ENCODE results near the gene MMP26. TPM values are rescaled to one million over a fixed set of nuclear protein-coding genes. Genes with fewer than 3 reads are reported as not detected.

The MMP26 gene
- total and polyA plus RNA-seq, 10 of the 15 experiments (the other 5 are each of a cell fraction or from before 2014, with no cell fraction given) = not detected

DNA sequence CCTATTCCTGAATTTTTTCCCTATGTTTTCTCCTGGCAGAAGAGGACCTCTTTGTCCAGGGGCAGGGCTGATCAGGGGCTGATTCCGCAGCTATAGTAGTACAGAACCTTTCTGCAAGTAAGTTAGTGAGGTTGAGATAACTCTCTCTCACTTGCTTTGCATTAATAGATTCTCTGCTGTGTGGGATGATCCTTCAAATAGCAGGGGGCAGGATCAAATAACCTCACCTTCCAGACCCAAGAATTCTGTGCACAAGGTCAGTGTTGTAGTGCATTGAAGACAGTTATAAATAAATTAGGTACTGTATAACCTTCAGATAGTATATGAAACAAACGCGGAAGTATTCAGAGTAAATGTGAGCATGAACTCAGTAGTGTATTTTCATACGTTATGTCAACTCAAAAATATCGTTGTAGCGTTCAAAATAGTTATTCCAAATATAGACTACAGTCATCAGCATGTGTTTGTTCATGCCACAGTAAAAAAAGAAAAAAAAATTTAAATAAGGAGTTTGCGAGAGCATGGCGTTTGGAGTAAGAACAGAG lies 278 bp downstream of the MMP26 start:
- Histone ChIP-seq H3K9me3 (replicated peaks; ENCODE audit: control insufficient read depth, insufficient read depth, low read length) (no peaks in the 10 kb centered on the region), H3K9ac (ENCODE audit: control insufficient read depth, insufficient read depth, low read length) (no peak overlapping the region), H3K27me3 (replicated peaks in 1 of 2; ENCODE audit: control insufficient read depth in 2 of 2, insufficient read depth in 2 of 2, low read length in 1 of 2) (no peaks in the 10 kb centered on the region; a peak in 1 of 4 replicates), H3K27ac (ENCODE audit: control insufficient read depth, insufficient read depth) (no peak overlapping the region), H2AFZ (ENCODE audit: control insufficient read depth, low read depth, low read length) (no peak overlapping the region), H3K4me1 (ENCODE audit: control insufficient read depth, insufficient read depth, low read length) (no peaks in the 10 kb centered on the region; the same call in 1 of the 2 replicates), H3K4me2 (ENCODE audit: control insufficient read depth, insufficient read depth) (no peak overlapping the region), H4K20me1 (ENCODE audit: control insufficient read depth, insufficient read depth) (no peaks in the 10 kb centered on the region), H3K79me2 (ENCODE audit: control insufficient read depth, insufficient read depth, low read length) (no peaks in the 10 kb centered on the region), H3K36me3 (ENCODE audit: control insufficient read depth in 2 of 2, insufficient read depth in 2 of 2, low read length in 1 of 2) (no peaks in the 10 kb centered on the region), H3K4me3 (no peak overlapping the region)
- ChIA-PET CTCF (interaction anchor here (1.2 kb wide), 1 partner anchor 12 kb away, joined by 5 read pairs; no protein-coding TSS in a partner anchor), SMC1A (ENCODE audit: uncharacterized antibody, unreplicated experiment) (interaction anchor here (0.6 to 1.3 kb wide), 3 partner anchors 18 to 504 kb away, joined by 3 read pairs; no protein-coding TSS in a partner anchor), POLR2A (no interaction called here), RAD21 (ENCODE audit: unreplicated experiment) (no interaction called here)
- in situ Hi-C loops (cut with MboI) (no loop called here), intact Hi-C loops (cut with micrococcal nuclease; ENCODE audit: unreplicated experiment) (loop anchor here (5.0 kb wide), 2 partner anchors 32 to 47 kb away; no protein-coding TSS in a partner anchor)
- DNase-seq (ENCODE audit: low read depth, low spot score) (no peak), ATAC-seq (no peak), FAIRE-seq (no peak)
- no TSS peak for BruUV-seq (replicated peaks)
- WGBS (ENCODE audit: insufficient coverage, insufficient replicate concordance, low lambda C conversion rate, missing lambda C conversion rate) = 65% methylated on average over 8 of the region's 8 CpGs
- no peak for TF ChIP-seq JUND (IDR thresholded peaks at IDR 0.05; ENCODE audit: low read depth, low read length)
- TF ChIP-seq, protein P1, sequence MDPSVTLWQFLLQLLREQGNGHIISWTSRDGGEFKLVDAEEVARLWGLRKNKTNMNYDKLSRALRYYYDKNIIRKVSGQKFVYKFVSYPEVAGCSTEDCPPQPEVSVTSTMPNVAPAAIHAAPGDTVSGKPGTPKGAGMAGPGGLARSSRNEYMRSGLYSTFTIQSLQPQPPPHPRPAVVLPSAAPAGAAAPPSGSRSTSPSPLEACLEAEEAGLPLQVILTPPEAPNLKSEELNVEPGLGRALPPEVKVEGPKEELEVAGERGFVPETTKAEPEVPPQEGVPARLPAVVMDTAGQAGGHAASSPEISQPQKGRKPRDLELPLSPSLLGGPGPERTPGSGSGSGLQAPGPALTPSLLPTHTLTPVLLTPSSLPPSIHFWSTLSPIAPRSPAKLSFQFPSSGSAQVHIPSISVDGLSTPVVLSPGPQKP (IDR thresholded peaks at IDR 0.05; ENCODE audit: low read depth, low read length) = no peak

DNA sequence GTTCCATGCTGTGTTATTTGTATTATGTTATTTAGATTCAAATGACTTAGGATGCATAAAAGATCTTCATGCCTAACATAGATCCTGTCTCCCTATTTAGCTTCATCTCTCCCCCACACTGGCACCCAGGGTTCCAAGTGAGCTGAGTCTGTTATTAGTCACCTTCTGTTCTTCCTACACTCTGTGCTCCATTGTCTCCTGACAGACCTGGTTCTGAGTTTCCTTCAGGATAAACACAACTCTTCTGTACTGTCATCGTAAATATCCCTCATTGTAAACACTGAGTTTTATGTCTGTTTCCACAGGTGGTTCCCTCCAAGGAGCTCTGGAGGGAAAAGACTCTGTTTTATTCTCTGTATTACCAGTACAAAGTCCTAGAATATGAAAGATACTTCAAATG lies 8.7 kb downstream of the MMP26 start:
- CTCF ChIA-PET = interaction anchor here (0.7 kb wide), 1 partner anchor 289 kb away, joined by 4 read pairs; no protein-coding TSS in a partner anchor
- H3K79me2 ChIP-seq (ENCODE audit: control insufficient read depth, insufficient read depth, low read length) = no peaks in the 10 kb centered on the region
- ATAC-seq (no peak), FAIRE-seq (no peak), DNase-seq (ENCODE audit: low read depth, low spot score) (no peak)
- no peak overlapping the region for H2AFZ ChIP-seq (ENCODE audit: control insufficient read depth, low read depth, low read length)
- no TSS peak for BruUV-seq (replicated peaks)
- WGBS (ENCODE audit: insufficient coverage, insufficient replicate concordance, low lambda C conversion rate, missing lambda C conversion rate) = 0% methylated on average over 1 of the region's 1 CpG
- intact Hi-C loops (cut with micrococcal nuclease; ENCODE audit: unreplicated experiment) = no loop called here
- H3K9me3 ChIP-seq (replicated peaks; ENCODE audit: control insufficient read depth, insufficient read depth, low read length) = no peaks in the 10 kb centered on the region
- H3K9ac ChIP-seq (ENCODE audit: control insufficient read depth, insufficient read depth, low read length) = no peak overlapping the region
- RAD21 ChIA-PET (ENCODE audit: unreplicated experiment) = no interaction called here
- H3K27ac ChIP-seq (ENCODE audit: control insufficient read depth, insufficient read depth) = no peak overlapping the region
- no peaks in the 10 kb centered on the region for H3K36me3 ChIP-seq (ENCODE audit: control insufficient read depth in 2 of 2, insufficient read depth in 2 of 2, low read length in 1 of 2)
- in situ Hi-C loops (cut with MboI) = no loop called here
- H3K4me3 ChIP-seq = no peak overlapping the region
- H3K4me2 ChIP-seq (ENCODE audit: control insufficient read depth, insufficient read depth) = no peak overlapping the region
- no peaks in the 10 kb centered on the region for H3K4me1 ChIP-seq (ENCODE audit: control insufficient read depth, insufficient read depth, low read length)
- POLR2A ChIA-PET = no interaction called here
- H3K27me3 ChIP-seq (replicated peaks in 1 of 2; ENCODE audit: control insufficient read depth in 2 of 2, insufficient read depth in 2 of 2, low read length in 1 of 2) = no peaks in the 10 kb centered on the region
- H4K20me1 ChIP-seq (ENCODE audit: control insufficient read depth, insufficient read depth) = no peaks in the 10 kb centered on the region
- SMC1A ChIA-PET (ENCODE audit: uncharacterized antibody, unreplicated experiment) = interaction anchor here (1.2 kb wide), 1 partner anchor 23 kb away, joined by 3 read pairs; no protein-coding TSS in a partner anchor
- no peak for TF ChIP-seq EZH2 (IDR thresholded peaks at IDR 0.05; ENCODE audit: borderline replicate concordance, control insufficient read depth, low read depth, low read length)
- TF ChIP-seq, protein P2, sequence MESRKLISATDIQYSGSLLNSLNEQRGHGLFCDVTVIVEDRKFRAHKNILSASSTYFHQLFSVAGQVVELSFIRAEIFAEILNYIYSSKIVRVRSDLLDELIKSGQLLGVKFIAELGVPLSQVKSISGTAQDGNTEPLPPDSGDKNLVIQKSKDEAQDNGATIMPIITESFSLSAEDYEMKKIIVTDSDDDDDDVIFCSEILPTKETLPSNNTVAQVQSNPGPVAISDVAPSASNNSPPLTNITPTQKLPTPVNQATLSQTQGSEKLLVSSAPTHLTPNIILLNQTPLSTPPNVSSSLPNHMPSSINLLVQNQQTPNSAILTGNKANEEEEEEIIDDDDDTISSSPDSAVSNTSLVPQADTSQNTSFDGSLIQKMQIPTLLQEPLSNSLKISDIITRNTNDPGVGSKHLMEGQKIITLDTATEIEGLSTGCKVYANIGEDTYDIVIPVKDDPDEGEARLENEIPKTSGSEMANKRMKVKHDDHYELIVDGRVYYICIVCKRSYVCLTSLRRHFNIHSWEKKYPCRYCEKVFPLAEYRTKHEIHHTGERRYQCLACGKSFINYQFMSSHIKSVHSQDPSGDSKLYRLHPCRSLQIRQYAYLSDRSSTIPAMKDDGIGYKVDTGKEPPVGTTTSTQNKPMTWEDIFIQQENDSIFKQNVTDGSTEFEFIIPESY (IDR thresholded peaks at IDR 0.05) = no peak
- no peak for TF ChIP-seq ASH2L (IDR thresholded peaks at IDR 0.05; ENCODE audit: borderline replicate concordance, low read depth)
- TF ChIP-seq TBL1XR1 (IDR thresholded peaks at IDR 0.05; ENCODE audit: low read depth, low read length) = no peak
- no peak for TF ChIP-seq BACH1 (IDR thresholded peaks at IDR 0.05; ENCODE audit: borderline replicate concordance)
- no peak for TF ChIP-seq NRF1 (conservative IDR thresholded peaks at IDR 0.05; ENCODE audit: low read depth, low read length)
- no peak for TF ChIP-seq TCF12 (IDR thresholded peaks at IDR 0.05; ENCODE audit: low read depth, low read length)
- TF ChIP-seq, protein P3, sequence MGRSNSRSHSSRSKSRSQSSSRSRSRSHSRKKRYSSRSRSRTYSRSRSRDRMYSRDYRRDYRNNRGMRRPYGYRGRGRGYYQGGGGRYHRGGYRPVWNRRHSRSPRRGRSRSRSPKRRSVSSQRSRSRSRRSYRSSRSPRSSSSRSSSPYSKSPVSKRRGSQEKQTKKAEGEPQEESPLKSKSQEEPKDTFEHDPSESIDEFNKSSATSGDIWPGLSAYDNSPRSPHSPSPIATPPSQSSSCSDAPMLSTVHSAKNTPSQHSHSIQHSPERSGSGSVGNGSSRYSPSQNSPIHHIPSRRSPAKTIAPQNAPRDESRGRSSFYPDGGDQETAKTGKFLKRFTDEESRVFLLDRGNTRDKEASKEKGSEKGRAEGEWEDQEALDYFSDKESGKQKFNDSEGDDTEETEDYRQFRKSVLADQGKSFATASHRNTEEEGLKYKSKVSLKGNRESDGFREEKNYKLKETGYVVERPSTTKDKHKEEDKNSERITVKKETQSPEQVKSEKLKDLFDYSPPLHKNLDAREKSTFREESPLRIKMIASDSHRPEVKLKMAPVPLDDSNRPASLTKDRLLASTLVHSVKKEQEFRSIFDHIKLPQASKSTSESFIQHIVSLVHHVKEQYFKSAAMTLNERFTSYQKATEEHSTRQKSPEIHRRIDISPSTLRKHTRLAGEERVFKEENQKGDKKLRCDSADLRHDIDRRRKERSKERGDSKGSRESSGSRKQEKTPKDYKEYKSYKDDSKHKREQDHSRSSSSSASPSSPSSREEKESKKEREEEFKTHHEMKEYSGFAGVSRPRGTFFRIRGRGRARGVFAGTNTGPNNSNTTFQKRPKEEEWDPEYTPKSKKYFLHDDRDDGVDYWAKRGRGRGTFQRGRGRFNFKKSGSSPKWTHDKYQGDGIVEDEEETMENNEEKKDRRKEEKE (IDR thresholded peaks at IDR 0.05) = no peak
